ENCODE data around the gene CACNG5.

Gene CACNG5

DNA sequence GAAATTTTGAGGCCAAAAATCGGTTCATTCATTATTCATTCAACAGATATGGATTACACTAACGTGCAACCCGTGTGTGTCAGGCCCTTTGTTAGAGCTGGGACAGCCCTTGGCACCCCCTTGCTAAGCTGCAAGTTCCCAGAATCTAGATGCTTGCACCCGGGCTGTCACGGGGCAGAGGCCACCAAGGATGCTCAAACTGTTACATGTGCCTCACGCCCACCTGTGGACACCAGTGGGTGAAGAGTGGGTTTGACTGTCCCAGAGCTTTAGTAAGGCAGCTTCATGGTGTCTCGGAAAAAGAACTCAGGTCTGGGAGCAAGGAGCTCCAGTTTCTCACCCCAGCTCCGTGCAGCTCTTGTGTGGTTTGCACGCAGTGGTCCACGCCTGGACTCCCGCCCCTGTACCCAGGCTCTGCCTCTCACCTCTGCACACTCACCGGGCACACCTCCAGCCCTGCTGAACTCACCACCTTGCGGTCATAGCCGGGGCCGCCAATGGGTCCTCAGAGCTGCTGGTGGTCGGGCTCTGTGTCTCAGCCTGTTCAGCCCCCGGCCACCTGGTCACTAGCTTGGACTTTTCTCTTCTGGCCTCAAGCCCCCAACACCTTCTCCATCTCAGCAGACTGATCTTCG, 75.9 kb downstream of the CACNG5 start:
- DNase-seq, result no peak

DNA sequence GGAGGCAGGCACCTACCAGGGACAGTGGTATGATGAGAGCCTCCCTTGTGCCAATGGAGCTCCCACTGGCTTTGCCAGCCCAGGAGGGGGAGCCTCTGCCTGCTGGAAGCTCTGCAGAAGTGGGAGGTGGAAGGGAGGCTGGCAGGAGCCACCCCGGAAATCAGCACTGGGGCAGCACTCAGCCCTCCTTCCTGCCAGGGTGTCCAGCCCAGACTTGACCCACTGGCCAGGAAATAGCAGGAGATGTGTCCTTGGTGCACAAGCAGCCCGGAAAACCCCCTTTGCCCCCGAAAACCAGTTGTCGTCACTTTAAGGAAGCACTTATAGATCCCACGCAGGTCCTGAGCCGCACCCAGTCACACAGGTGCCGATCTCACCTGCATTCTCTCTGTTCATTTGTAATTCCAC, 80.3 kb downstream of the CACNG5 start:
- no peak for DNase-seq

DNA sequence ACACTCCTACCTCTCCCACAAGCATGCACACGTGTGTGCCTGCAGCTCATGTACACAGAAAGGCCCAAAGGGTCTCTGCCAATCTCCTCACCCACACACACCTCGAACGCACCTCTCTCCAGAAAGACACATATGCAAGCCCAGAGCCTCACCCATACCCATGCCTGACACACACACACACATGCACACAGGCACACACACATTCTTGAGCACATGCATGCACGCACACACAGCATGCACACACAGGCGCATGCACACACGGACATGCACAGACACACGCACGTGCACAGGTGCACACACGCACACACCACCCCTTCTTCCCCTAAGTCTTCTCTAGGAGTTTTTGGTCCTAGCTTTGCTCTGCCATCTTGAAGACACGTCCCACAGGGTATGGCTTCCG, 80.9 kb downstream of the CACNG5 start:
- DNase-seq, result no peak

DNA sequence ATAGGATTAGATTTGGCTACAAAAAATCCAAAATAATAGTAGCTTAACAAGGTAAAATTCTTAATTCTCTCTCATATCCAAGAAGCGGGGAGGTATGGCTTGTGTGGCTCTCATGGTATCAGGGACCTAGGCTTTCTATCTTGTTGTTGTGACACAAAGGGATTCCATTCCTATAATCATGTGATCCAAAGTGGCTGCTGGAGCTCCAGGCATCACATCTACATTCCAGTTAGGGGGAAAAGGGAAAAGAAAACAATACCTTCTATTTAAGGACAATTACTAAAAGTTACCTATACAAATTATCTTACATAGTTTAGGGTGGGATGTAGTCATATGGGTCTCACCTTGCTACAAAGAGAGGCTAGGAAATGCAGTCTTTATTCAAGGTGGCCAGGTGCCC, 82.0 kb downstream of the CACNG5 start:
- DNase-seq, result no peak

DNA sequence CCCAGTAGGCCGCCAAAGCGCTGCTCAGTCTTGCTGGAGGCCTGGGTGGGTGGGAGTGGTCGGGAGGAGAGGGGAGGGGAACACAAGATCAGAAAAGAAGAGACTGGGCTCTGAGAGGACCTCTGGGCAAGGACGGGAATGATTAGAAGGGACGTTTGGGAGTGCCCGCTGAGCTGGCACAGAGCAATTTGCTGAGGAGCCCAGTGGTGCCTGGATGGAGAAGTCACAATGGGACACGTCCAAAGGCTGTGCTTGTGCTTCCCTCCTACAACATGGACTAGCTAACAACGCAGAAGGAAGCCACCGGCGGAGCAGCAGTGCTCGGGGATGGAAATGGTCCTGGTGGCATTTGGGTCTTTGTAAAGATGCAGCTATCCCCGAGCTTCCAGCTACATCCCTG, 84.0 kb downstream of the CACNG5 start:
- no peak for DNase-seq

DNA sequence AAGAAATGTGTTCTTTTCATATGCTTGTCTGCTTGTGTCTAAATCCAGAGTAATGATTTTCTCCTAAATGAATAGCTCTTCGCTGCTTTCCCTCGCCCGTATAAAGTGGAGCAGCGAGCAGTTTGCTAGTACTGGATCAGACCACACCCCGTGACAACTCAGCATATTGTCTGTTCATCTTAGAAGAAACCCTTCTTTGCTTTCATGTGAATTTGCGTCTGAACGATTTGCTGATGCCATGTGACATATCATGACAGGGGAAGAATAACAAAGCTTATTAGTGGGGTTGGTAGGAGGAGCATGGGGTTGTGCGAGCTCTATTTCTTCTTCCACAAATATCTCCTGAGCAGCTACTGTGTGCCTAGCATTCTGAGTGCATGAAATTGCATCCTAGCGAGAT, 85.5 kb downstream of the CACNG5 start:
- DNase-seq, result no peak

DNA sequence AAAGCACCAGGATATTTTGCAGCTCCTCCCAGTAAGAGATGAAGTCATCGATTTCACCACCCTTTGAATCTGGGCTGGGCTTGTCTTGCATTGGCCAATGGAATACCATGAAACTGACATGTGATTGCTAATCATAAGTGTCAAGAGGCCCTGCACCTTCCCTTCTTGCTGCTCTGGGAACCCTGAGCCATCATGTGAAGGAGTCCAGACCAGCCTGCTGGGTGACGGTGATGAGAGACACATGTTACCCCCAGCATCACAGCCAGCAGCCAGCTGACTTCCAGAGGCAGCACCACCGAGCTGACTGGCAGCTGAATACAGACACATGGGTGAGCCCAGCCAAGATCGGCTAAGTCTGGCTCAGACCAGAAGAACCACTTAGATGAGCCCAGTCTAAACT, 86.0 kb downstream of the CACNG5 start:
- no peak for DNase-seq

DNA sequence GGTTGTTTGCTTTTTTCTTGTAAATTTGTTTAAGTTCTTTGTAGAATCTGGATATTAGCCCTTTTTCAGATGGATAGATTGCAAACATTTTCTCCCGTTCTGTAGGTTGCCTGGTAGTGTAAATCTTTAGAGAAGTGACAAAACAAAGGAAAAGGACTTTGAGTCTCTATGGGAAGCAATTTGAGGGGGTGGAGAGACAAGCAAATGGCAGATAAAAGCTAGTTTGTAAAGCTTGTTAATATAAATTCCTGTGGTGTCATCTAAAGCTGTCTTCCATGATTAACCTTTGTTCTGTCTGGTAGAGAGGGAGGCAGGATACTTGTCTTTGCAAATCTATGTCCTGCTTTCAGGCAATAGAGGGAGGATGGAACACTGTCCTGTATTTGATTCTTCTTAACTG, 89.0 kb downstream of the CACNG5 start:
- no peak for DNase-seq

DNA sequence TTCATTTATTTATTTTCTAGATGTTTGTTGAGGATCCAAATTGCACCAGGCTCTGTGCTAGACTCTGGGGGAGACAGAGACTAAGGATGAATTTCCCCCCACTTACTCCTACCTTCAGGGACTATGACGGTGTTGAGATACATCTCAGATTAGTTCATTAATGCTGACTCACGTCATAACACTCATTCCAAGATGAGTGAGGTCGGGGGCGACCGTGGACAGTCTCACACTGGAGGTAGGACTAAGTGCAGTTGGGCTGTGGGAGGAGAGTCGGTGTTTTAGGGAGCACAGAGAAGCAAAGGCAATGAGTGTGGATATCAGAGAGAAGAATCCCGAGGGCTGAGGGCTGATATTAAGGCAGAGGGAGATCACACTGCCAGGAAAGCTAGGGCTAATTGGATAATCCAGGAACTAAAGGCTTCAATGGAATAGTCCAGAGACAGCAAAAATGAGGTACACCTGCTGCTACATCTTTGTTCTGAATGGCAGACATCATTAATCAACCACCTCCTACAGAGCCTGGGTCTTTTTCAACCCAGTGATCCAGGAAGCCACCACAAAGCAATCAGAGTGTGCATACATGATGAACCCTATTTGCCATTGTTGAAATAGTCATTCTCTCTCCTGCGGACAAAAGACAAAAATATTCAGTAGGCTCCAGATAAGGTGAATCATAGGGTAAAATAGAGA, 91.0 kb downstream of the CACNG5 start:
- DNase-seq, result no peak

DNA sequence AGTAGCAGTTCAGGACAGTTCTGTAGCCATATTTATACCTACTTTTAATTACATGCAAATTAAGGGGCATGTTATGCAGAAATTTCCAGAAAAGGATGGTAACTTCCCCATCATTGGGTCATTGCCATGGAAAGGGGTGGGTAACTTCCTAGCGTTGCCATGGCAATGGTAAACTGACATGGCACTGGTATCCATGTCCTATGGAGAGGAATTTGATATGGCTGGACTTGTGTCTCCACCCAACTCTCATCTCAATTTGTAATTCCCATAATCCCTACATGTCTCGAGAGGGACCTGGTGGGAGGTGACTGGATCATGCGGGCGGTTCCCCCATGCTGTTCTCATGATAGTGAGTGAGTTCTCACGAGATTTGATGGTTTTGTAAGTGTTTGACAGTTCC, 94.0 kb downstream of the CACNG5 start:
- DNase-seq, result no peak

DNA sequence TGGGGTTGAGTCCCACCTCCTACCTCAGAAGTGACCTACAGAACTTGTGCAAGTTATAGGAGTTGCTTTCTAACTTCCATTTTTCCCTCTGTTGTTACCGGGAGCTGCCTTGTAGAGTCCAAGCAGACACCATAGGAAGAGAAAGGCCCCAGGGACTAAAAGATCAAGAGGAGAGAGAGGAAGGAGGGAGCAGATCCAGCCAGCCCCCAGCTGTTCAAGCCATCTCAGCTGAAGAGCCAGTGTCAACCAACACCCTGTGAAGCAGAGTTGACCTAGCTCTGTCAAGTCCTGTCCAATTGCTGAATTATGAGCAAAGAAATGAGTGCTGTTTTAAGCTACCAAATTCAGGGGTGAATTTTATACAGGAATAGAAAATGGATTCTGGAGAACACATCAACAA, 94.7 kb downstream of the CACNG5 start:
- no peak for DNase-seq

DNA sequence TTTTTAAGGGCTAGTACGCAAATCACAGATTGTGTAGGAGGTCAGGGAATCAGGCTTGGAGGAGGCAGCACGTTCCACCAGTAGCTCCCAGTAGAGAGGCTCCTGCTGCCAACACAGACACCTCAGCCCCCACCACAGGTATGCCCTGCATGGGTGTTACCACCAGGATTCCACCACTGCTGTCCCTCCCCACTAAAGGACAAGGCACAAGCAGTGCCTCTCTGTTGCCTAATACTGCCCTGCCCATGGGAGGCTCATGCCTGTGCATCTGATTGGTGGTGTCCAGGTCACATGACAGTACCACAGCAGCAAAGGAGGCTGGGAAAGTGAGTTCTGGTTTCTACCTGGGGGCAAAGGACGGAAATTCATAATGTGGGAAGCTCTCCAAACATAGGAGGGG, 96.0 kb downstream of the CACNG5 start:
- DNase-seq, result no peak

DNA sequence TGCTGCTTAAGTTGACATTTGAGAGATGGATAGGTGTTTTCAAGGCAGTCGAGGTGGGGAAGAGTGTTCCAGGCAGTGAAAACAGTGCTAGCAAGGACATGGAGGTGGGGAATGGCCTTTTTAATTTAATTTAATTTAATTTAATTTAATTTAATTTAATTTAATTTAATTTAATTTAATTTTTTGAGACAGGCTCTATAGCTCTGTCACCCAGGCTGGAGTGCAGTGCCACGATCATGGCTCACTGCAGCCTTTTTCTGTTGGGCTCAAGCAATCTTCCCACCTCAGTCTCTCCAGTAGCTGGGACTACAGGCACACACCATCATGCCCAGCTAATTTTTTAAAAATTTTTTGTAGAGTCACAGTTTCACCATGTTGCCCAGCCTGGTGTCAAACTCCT, 97.4 kb downstream of the CACNG5 start:
- no peak for DNase-seq

DNA sequence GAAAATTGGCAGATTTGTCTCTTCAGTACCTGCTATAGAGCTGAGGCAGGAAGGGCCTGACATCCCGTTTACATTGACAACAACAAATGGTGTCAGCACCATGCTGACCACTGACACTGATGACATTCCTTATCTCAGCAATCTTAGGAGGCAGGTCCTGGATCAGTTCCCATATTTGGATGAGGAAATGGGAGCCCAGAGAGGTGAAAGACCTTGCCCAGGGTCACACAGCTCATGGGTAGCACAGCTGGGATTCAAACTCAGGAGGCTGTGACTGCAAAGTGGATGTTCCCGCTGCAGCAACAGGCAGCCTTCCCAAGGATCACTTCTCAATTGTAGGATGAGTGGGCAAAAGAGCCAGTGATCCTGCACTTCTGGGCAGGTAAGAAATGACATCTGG, 99.1 kb downstream of the CACNG5 start:
- DNase-seq, result no peak
